Activated CD8-positive, alpha-beta memory T cell treated with anti-CD3 and anti-CD28 coated beads, Interleukin-2, amount 50 U/mL, for 4 hours (primary cell): ENCODE measurements around the gene MEN1.

Source experiments
- DNase-seq: peaks from one replicate; pipeline ENCODE4 v3.0.0-alpha.2; 2020

Gene MEN1

DNA sequence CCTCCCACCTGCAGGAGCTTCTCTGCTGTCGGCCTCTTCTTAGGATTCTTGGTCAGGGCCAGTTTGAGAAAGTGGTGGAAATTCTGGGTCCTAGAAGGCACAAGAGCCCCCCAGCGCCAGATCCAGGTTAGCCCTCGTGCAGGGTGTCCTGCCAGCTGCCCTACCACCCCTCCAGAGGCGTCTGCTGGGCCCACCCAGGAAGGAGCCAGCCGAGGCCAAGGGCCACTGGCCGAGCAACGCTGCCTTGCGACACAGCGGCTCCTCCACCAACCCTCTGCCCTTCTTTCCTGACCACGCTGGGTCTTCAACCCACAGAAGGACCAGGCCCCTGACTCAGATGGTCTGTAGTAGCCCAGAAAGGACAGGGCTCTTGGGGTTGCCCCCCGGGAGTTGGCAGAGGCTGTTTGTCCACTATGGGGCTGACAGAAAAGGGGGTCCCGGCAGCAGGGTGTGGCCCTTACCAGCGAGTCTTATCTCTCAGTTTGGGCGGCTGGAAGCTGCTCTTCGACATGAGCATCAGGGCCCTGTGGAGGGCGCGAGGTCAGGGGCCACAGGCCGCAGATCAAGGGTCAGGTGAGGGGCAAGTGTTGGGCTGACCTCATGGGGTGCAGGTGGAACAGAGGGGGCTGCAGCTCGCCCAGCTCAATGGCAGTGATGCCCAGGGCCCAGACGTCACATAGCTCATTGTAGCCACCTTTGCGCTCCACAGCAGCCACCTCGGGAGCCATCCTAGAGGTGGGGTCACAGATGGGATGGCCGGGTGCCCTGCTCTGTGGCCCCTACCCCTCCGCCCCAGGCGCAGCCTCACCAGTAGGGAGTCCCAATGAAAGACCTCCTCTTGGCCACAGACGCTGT, 9.8 kb downstream of the MEN1 start:
- DNase-seq = no peak

DNA sequence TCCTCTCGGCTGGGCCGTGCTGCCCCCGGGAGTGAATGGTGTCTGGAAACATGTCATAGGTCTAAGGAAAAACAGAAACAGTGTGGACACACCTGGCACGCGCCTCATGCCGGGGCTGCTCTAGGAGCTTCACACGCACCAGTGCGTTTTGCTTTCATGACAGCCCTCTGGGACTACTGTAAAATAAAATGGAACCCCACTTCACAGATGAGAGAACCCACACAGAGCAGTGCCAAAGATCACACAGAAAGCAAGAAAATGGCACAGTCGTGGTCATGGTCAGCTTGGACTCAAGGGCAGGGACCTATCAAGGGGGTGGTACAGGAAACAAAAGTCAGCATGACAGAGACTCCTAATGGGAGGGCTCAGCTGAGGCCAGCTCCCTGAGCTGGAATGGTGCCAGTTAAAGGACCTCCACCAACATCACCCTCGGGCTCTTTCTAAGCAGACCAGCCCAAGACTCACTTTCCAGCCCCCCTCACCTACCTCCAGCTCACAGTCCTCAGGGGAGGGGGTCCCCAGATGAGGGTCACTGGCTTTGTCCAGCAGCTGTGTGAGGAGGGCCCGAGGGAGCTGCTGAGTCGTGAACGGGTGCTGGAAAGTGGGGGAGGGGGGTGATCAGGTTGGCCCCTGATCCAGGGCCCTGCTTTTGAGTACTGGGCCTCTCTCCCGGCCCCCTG, 10.6 kb downstream of the MEN1 start:
- DNase-seq = no peak

GRCh38 chr11:64799256-64799622, 11.1 kb downstream of the MEN1 start:
- no peak for DNase-seq

DNA sequence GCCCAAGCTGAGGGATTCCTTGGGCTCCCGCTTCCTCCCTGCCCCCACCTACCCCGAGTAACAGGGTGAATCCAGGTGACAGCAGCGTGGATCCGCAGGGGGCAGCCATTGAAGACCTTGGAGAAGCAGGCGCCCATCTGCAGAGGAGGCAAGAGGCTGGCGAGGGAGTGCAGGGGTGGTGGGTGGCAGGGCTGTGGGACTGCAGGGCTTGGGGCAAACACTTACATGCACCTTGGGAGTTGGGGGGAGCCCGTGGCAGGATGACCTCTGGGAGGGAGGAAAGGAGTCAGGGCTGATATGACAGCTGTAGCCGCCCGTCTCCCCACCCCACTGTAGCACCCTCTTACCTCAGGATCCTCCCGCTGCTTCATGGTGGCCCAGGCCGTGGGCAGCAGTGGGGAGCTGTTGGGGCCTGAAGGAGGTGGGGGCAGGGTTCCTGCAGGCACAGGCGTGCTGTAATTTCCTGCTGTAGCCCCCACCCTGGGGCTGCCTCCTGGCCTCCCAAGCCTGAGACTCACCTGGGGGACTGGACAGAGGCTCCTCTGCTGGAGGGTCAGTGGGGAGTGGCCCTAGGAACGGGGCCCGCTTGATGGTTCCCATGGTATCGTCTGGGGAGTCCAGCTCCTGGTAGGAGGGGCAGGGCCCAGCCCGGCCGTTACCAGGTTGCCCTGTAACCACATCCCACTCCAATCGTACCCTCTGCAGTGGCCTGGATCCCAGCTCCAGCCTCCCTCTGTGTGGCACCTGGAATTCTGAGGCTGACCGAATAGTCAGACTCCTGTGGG, 13.4 kb downstream of the MEN1 start:
- no peak for DNase-seq

- DNase-seq = no peak
Observed at GRCh38 chr11:64796047-64796756, 14.1 kb downstream of the MEN1 start.

DNA sequence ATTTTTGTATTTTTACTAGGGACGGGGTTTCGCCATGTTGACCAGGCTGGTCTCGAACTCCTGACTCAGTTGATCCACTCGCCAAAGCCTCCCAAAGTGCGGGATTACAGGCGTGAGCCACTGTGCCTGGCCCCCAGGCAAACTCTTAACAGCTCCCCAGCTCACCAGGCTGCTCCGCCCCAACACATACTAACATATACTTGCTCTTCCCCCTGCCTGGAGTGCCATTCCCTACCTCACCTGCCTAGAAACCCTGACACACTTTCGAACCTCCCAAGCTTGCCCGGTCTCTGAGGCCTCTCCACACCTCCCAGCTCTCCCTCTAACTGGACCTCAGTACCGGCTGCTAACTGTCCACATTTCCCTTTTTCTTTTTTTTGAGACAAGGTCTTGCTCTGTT, 15.8 kb downstream of the MEN1 start:
- no peak for DNase-seq

DNA sequence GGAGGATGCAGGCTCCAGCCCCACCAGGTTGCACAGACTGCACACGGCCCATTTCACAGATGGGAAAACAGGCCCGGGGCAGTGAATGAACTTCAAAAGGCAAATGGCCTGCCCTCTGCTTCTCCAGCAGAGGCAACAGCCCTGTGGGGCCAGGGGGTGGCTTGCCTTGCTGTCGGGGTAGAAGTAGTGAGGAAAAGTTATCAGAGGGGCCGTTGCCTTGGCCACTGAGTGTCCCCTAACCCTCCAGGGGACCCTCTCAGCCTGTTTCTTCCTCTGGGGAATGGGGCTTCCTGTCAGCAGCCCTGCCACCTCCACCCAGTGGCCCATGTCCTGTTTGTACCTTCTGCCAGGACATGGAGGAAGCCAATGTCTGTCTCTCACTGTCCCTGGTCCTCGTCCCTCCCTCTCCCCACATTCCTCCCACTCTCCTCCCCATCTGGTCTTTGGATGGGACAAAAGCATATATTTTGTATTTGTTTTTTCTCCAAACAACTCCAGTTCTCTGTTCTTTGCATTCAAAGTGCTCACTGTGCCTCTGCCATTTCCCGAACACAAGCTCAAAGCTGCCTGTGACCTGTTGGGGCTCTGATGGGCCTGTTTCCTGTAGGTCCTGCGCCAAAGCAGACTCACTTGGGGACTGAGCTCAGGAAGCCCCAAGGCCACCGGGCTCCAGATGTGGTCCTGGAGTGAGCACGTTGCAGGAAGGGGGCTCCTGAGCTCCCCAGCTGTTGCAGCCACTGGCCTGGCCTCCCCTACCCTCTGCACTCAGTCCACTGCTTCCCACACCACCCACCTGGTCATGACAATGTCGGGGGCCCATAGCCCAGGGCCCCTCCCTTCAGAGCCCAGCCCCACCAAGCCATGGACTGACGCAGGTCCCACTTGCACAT, 16.8 kb downstream of the MEN1 start:
- DNase-seq = no peak

- DNase-seq = no peak
Observed at GRCh38 chr11:64792482-64792881, 17.9 kb downstream of the MEN1 start.

GRCh38 chr11:64791781-64792291, 18.5 kb downstream of the MEN1 start:
- no peak for DNase-seq

DNA sequence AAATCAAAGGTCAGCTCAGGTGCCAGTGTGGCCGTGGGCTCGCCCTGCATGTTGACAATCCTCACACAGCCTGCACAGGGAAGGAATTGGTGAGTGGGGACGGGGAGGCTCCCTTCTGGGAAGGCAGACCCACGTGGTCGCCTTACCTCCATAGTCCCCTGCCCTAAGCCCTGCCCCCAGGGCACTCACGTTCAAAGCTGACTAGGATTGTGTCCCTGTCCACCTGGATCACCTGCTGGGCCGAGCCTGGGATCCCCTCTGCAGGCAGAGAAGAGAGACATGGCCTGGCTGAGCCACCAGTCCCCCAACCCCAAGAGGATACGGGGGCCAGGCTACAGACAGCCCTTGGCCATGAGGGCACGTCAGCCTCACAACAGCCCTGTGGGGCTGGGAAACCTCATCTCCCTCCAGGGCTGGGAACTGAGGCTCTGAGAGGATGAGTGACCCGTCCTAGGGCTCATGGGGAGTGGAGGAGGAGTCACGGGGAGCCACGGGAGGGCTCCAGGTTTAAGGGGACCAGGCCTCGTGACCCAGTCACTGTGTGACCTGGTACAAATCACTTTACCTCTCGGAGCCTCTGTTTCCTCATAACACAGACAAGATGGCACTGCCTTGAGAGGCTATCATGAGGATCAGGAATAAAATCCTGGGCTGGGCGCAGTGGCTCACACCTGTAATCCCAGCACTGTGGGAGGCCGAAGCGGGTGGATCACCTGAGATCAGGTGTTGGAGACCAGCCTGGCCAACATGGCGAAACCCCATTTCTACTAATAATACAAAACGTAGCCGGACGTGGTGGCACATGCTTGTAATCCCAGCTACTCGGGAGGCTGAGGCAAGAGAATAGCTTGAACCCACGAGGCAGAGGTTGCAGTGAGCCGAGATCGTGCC, 19.9 kb downstream of the MEN1 start:
- no peak for DNase-seq

- no peak for DNase-seq
Observed at GRCh38 chr11:64789331-64790204, 20.8 kb downstream of the MEN1 start.

GRCh38 chr11:64788321-64789215, 21.8 kb downstream of the MEN1 start:
- DNase-seq = no peak

DNA sequence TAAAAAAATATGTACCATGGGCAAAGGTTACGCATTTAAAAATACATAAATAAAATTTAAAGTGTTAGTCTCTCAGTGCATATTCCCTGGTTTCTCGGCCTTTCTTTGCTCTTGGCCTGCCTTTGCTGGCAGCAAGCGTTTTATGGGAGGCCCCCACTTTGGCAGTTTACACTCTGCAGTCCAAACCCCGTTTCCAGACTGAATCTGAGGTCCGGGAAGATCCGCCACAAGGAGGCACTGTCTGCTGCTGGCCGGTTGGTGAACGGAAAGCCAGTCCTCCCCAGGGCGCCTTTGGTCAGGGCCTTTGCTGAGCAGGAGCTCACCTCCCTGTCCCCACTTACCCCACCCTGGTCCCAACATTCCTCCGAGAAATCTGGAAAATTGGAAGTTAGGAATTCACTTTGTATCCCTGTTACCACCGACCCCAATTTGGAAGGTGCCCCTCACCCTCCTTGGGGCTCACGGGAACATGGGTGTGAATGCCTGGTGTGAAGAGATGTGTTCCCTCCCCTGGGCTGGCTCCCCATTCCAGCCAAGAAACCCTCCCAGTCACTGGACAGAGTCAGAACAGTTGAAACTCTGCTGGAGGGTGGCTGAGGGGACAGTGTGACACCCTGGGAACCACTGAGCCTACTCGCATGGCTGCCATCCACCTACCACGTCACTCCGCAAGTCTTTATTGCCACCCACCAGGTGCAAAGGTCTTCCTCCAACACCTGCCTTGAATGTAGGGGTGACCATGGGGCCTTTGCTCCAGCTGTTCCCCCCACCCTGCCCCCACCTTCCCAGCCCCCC, 22.6 kb downstream of the MEN1 start:
- peak; percentile 63 for DNase-seq

- DNase-seq = no peak
Observed at GRCh38 chr11:64786308-64786707, 24.0 kb downstream of the MEN1 start.

GRCh38 chr11:64784813-64785581, 25.4 kb downstream of the MEN1 start:
- no peak for DNase-seq

GRCh38 chr11:64778473-64779298, 31.7 kb downstream of the MEN1 start, which contains the start of gene SF1:
TSS of gene SF1 (minus strand) at chr11:64778542. CDS start at chr11:64778392, 150 bp downstream.
- DNase-seq = peak; percentile 96
